SH-SY5Y (cell line): ENCODE results near the gene SLC30A1.

Experiments used
- GATA2 ChIP-seq: IDR thresholded peaks from 2 replicates; pipeline ENCODE4 v1.6.1; 2011; ENCODE audit warnings: mild to moderate bottlenecking, low read depth, low read length
- GATA3 ChIP-seq: IDR thresholded peaks from 2 replicates; pipeline ENCODE4 v1.6.1; 2011; ENCODE audit warnings: low read depth, mild to moderate bottlenecking, low read length, moderate library complexity

- TF ChIP-seq GATA2, result no peak
- no peak for TF ChIP-seq GATA3
Observed at GRCh38 chr1:211605034-211605433, 26.1 kb upstream of the SLC30A1 start.
